DOHH2 (cell line): ENCODE data around the gene RAC3.

Experiments
- H3F3A ChIP-seq: fragments of 200-600 bp; sonication (generic), shearing (Covaris generic); 2 replicates; pipeline ENCODE4 v1.6.0; 2016; ENCODE audit warnings: antibody characterized with exemption, mild to moderate bottlenecking; ENCODE audit not compliant: control insufficient read depth, insufficient read depth
- H3K27ac ChIP-seq: fragments of 200-600 bp; sonication (generic); 2 replicates; pipeline ENCODE4 v1.5.1; 2014; ENCODE audit warnings: low read depth, mild to moderate bottlenecking, low read length, moderate library complexity
- H3K27me3 ChIP-seq: fragments of 200-600 bp; sonication (generic); 2 replicates; pipeline ENCODE4 v1.6.1; 2014; ENCODE audit warnings: mild to moderate bottlenecking, low read length, mixed read lengths; ENCODE audit not compliant: control insufficient read depth
- H3K36me3 ChIP-seq: fragments of 200-600 bp; sonication (generic); 2 replicates; pipeline ENCODE4 v1.6.1; 2014; ENCODE audit warnings: mild to moderate bottlenecking, low read length, moderate library complexity, mixed read lengths; ENCODE audit not compliant: control insufficient read depth
- H3K4me1 ChIP-seq: fragments of 200-600 bp; sonication (generic); 2 replicates; pipeline ENCODE4 v1.6.1; 2014; ENCODE audit warnings: mild to moderate bottlenecking, low read length, mixed read lengths; ENCODE audit not compliant: control insufficient read depth
- H3K4me2 ChIP-seq: fragments of 200-600 bp; sonication (generic); 2 replicates; pipeline ENCODE4 v1.6.0; 2014; ENCODE audit warnings: mild to moderate bottlenecking, low read length, moderate library complexity
- H3K4me3 ChIP-seq: fragments of 200-600 bp; sonication (generic); 2 replicates; pipeline ENCODE4 v1.5.1; 2014; ENCODE audit warnings: mild to moderate bottlenecking, low read length, mixed read lengths
- H3K79me2 ChIP-seq: fragments of 200-600 bp; sonication (generic); 2 replicates; pipeline ENCODE4 v1.6.1; 2014; ENCODE audit warnings: mild to moderate bottlenecking, low read length, mixed read lengths; ENCODE audit not compliant: control insufficient read depth
- H3K9me2 ChIP-seq: fragments of 200-600 bp; sonication (generic); replicated peaks from 2 replicates; pipeline ENCODE4 v1.6.1; 2014; ENCODE audit warnings: mild to moderate bottlenecking, low read length, mixed read lengths; ENCODE audit not compliant: control insufficient read depth
- H3K9me3 ChIP-seq: fragments of 200-600 bp; sonication (generic); 2 replicates; pipeline ENCODE4 v1.6.1; 2014; ENCODE audit warnings: antibody characterized with exemption, low read length, mixed read lengths; ENCODE audit not compliant: control insufficient read depth, insufficient read depth
- H4K20me1 ChIP-seq: fragments of 200-600 bp; sonication (generic); 2 replicates; pipeline ENCODE4 v1.6.0; 2014; ENCODE audit warnings: low read depth, mild to moderate bottlenecking, antibody characterized with exemption, low read length, moderate library complexity; ENCODE audit not compliant: control insufficient read depth, insufficient read depth
- EZH2phosphoT487 ChIP-seq: fragments of 200-600 bp; sonication (generic); IDR thresholded peaks from 2 replicates; pipeline ENCODE4 v1.6.1; 2017; ENCODE audit warnings: borderline replicate concordance, mild to moderate bottlenecking, antibody characterized with exemption, low read length, moderate library complexity, mixed read lengths
- TF ChIP-seq, protein P1 (sequence below): fragments of 200-600 bp; sonication (generic); IDR thresholded peaks from one replicate; pipeline ENCODE4 v1.5.1; 2014; ENCODE audit warnings: antibody characterized with exemption, mild to moderate bottlenecking, low read depth, low read length; ENCODE audit not compliant: poor library complexity, severe bottlenecking

RAC3 gene

DNA sequence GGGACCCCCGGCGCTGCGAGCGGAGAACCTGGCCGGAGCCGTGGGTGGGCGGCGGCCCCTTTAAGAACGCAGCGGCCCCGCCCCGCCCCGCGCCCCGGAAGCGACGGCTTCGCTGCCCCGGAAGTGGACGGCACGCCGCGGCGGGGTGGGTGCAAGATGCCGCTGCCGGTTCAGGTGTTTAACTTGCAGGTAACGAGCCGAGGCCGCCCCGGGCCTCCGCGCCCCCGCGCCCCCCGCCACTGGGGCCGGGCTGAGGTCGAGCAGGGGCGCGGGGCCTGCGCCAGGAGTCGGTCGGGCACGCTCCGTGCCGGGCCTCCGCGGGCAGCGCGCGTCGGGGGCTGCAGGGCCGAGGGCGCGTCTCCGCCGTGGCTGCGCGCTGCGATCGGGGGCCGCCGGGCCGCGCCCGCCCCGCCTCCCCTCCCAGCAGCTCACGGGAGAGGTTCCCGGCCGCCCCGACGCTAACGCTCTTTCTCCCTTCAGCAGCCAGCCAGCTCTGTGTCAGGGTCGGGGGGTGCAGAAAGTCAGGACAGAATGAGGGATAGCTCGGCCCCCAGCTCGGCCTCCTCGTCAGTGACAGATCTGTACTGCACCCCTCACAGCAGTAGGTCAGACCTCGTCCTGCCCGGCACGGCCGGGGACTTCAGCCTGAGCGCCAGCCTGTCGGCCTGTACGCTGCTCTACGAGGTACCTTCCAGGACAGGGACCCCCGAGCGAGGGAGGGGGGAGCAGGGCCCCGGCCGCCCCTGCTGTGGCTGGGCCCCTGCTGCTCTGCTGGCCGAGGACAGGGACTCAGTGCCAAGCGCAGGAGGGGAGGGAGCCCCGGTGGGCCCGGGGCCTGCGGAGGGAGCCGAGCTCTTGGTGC is 20.5 kb downstream of the RAC3 start, which contains the start of the genes GPS1 and RFNG:
GPS1 (plus strand) TSS at position 123 of the 862 bp plus-strand sequence; CDS start at position 157, 34 bp downstream.
RFNG (minus strand) TSS at position 36 of the 862 bp plus-strand sequence. CDS start 45 bp downstream, outside the sequence.
- Histone ChIP-seq H3K4me3 (peak within 1 kb of the TSS; percentile 97), H3K4me1 (peaks cover 17% of the 10 kb centered on the region), H3K9me2 (no peaks in the 10 kb centered on the region), H3F3A (no peaks in the 10 kb centered on the region), H3K4me2 (peak within 1 kb of the TSS; percentile 94), H3K27me3 (no peaks in the 10 kb centered on the region), H3K9me3 (no peaks in the 10 kb centered on the region), H3K36me3 (peaks cover 29% of the 10 kb centered on the region), H3K27ac (no peak within 1 kb of the TSS), H4K20me1 (peaks cover 3% of the 10 kb centered on the region; the same call in 1 of the 2 replicates), H3K79me2 (peaks cover 19% of the 10 kb centered on the region)
- TF ChIP-seq, protein P1, sequence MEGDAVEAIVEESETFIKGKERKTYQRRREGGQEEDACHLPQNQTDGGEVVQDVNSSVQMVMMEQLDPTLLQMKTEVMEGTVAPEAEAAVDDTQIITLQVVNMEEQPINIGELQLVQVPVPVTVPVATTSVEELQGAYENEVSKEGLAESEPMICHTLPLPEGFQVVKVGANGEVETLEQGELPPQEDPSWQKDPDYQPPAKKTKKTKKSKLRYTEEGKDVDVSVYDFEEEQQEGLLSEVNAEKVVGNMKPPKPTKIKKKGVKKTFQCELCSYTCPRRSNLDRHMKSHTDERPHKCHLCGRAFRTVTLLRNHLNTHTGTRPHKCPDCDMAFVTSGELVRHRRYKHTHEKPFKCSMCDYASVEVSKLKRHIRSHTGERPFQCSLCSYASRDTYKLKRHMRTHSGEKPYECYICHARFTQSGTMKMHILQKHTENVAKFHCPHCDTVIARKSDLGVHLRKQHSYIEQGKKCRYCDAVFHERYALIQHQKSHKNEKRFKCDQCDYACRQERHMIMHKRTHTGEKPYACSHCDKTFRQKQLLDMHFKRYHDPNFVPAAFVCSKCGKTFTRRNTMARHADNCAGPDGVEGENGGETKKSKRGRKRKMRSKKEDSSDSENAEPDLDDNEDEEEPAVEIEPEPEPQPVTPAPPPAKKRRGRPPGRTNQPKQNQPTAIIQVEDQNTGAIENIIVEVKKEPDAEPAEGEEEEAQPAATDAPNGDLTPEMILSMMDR: no peak
- TF ChIP-seq EZH2phosphoT487: no peak

DNA sequence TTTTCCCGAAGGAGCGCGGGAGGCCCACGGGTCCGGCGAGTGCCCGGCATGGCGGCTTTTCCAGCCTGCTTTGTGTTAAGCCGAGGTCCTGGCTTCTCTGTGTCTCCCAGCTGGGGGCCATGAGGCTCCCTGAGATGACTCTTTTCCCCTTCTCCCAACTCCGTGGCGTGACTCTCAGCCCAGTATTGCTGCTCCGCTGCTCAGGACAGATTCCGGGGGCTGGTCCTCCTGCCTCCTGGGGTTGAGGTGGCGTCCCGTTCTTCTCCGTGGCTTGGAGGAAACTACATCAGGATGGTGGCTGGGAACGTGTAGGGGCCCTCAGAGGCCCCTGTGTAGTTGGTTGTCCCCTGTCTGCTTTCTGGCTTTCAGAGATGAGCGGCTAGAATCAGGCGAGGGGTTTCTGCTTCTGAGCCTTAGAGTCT is 21.2 kb downstream of the RAC3 start:
- H3K9me3 ChIP-seq: no peaks in the 10 kb centered on the region
- H4K20me1 ChIP-seq: peaks cover 3% of the 10 kb centered on the region; the same call in 1 of the 2 replicates
- H3K4me2 ChIP-seq: peak overlapping the region; percentile 94
- peak overlapping the region; percentile 97 for H3K4me3 ChIP-seq
- TF ChIP-seq, protein P1: no peak
- TF ChIP-seq EZH2phosphoT487: no peak
- H3K9me2 ChIP-seq: no peaks in the 10 kb centered on the region
- peaks cover 35% of the 10 kb centered on the region for H3K36me3 ChIP-seq
- no peak overlapping the region for H3K27ac ChIP-seq
- H3F3A ChIP-seq: no peaks in the 10 kb centered on the region
- H3K4me1 ChIP-seq: peaks cover 17% of the 10 kb centered on the region
- peaks cover 19% of the 10 kb centered on the region for H3K79me2 ChIP-seq
- no peaks in the 10 kb centered on the region for H3K27me3 ChIP-seq

DNA sequence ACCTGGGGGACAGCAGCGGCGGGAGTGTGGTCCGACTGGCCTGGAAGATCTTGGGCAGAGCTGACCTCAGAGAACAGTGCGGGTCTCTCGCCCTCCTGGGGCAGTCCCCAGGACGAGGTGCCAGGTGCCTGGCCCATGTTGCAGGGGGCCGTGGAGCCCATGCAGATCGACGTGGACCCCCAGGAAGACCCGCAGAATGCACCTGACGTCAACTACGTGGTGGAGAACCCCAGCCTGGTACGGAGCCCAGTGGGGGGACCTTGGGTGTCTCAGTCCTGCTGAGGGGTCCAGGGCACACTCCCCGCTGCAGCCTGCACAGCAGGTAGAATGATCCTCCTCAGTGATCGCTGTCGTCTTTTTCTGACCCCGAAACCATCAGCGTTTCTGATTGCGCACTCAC is 21.7 kb downstream of the RAC3 start:
- Histone ChIP-seq H3K27ac (no peak overlapping the region), H4K20me1 (peaks cover 3% of the 10 kb centered on the region; the same call in 1 of the 2 replicates), H3K9me3 (no peaks in the 10 kb centered on the region), H3K4me3 (peak overlapping the region; percentile 97), H3K36me3 (peaks cover 40% of the 10 kb centered on the region), H3K4me1 (peaks cover 17% of the 10 kb centered on the region), H3F3A (no peaks in the 10 kb centered on the region), H3K27me3 (no peaks in the 10 kb centered on the region), H3K79me2 (peaks cover 19% of the 10 kb centered on the region), H3K9me2 (no peaks in the 10 kb centered on the region), H3K4me2 (peak overlapping the region; percentile 94)
- TF ChIP-seq, protein P1: no peak
- no peak for TF ChIP-seq EZH2phosphoT487
